Activated T-helper 1 cell treated with anti-CD3 and anti-CD28 coated beads, Interleukin-12 subunit alpha, Interleukin-12 subunit beta, Interleukin-2, Interleukin-4 antibody, amounts not matched to agents 30 ng/mL and 10 ng/mL and 1 ng/mL, durations not matched to agents 14 hours and 24 hours and 36 hours (primary cell): ENCODE results near the gene MST1R. TPM values are rescaled to one million over a fixed set of nuclear protein-coding genes. Genes with fewer than 3 reads are reported as not detected.
"Not testable (repeated sequence)": the region's sequence is repeated elsewhere in the genome, so short reads cannot be mapped to it uniquely, and the experiment has no call there.

Experiments used
- DNase-seq: peaks from one replicate; pipeline ENCODE4 v3.0.0; 2021; ENCODE audit warnings: low spot score
- H3K27ac Mint-ChIP-seq: one replicate; pipeline ENCODE4 v1.8.0; 2021; ENCODE audit warnings: mild to moderate bottlenecking, mixed read lengths
- H3K27me3 Mint-ChIP-seq: one replicate; pipeline ENCODE4 v1.8.0; 2022; ENCODE audit warnings: mild to moderate bottlenecking, moderate library complexity, mixed read lengths; ENCODE audit not compliant: insufficient read depth
- H3K36me3 Mint-ChIP-seq: one replicate; pipeline ENCODE4 v1.8.0; 2021; ENCODE audit warnings: low read depth, mixed read lengths
- H3K4me1 Mint-ChIP-seq: one replicate; pipeline ENCODE4 v1.8.0; 2021; ENCODE audit warnings: low read depth, mixed read lengths
- H3K4me3 Mint-ChIP-seq: one replicate; pipeline ENCODE4 v1.8.0; 2021; ENCODE audit warnings: mild to moderate bottlenecking, moderate library complexity, mixed read lengths
- H3K9me3 Mint-ChIP-seq: one replicate; pipeline ENCODE4 v1.8.0; 2021; ENCODE audit warnings: mixed read lengths
- intact Hi-C: fragments of 100-400 bp; cut with micrococcal nuclease; formaldehyde crosslinking; loops from one replicate; pipeline ENCODE4 v1.15.1; 2024
- total RNA-seq: library from RNA; stranded (reverse); gene quantifications from 2 replicates; pipeline ENCODE4 v1.2.3, GENCODE V29; 2022

MST1R gene
- total RNA-seq, 1 donor from 2014 or later, result 1.6 TPM

DNA sequence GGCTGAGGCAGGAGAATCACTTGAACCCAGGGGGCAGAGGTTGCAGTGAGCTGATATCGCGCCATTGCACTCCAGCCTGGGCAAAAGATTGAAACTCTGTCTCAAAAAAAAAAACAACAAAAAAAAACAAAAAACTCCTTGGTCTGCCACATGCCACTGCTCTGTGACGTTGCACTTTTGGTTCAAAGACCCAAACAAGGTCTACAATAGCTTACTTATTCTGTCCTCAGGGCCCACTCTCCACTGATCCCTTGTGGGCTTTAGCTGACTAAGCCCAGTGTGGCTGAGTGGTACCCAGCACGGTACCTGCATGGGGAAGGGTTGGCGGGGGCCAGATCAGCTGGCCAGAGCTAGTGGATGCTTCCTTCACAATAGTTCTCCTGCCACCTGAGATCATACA lies 24.1 kb upstream of the MST1R start:
- H3K27ac Mint-ChIP-seq, result no peak overlapping the region
- peak overlapping the region; percentile 90 for H3K4me3 Mint-ChIP-seq
- peaks cover 21% of the 10 kb centered on the region for H3K4me1 Mint-ChIP-seq
- H3K36me3 Mint-ChIP-seq, result peaks cover 3% of the 10 kb centered on the region
- DNase-seq, result no peak
- H3K9me3 Mint-ChIP-seq, result no peaks in the 10 kb centered on the region
- intact Hi-C loops, result loop anchor here (2.0 kb wide), 2 partner anchors 71 to 125 kb away; partner anchors contain the start of genes INKA1 and TRAIP
- H3K27me3 Mint-ChIP-seq, result no peaks in the 10 kb centered on the region

DNA sequence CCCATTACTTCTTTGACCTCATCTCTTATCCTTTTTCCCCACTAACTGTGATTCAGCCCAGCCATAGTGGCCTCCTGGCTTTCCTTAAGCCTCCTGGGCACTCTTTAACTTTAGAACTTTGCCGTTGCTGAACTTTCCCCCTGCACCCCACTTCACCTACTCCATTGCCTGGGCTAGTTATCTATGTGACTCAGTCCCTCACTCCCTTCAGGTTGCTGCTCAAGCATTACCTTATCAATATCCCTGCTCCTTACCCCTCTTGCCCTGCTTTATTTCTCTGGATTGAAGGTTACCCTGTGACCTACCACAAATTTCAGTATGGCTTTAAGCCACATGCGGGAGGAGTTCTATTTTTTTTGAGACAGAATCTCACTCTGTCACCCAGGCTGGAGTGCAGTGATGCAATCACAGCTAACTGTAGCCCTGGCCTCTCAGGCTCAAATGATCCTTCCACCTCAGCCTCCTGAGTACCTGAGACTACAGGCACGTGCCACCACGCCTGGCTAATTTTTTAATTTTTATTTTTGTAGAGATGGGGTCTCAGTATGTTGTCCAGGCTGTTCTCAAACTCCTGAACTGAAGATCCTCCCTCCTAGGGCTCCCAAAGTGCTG lies 22.6 kb upstream of the MST1R start:
- Mint-ChIP-seq H3K4me3 (no peak overlapping the region), H3K27ac (no peak overlapping the region), H3K36me3 (peaks cover 3% of the 10 kb centered on the region), H3K4me1 (peaks cover 19% of the 10 kb centered on the region), H3K9me3 (no peaks in the 10 kb centered on the region), H3K27me3 (no peaks in the 10 kb centered on the region)
- intact Hi-C loops, result no loop called here
- no peak for DNase-seq

DNA sequence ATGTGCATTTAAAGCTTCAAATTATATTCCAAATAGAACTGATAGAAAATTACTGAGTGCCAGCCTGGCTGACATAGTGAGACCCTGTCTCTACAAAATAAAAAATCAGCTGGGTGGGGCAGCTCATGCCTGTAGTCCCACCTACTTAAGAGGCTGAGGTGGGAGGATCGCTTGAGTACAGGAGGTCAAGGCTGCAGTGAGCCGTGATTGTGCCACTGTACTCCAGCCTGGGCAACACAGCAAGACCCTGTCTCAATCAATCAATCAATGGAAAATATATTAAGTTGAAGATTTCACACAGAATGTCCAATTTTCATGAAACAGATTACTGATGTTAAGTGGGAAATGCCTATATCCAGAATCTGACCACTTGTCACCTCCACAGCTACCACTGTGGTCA lies 21.8 kb upstream of the MST1R start:
- Mint-ChIP-seq H3K4me1 (peaks cover 16% of the 10 kb centered on the region), H3K27ac (no peak overlapping the region), H3K4me3 (no peak overlapping the region), H3K27me3 (no peaks in the 10 kb centered on the region), H3K9me3 (no peaks in the 10 kb centered on the region), H3K36me3 (peaks cover 3% of the 10 kb centered on the region)
- DNase-seq, result no peak
- intact Hi-C loops, result no loop called here

DNA sequence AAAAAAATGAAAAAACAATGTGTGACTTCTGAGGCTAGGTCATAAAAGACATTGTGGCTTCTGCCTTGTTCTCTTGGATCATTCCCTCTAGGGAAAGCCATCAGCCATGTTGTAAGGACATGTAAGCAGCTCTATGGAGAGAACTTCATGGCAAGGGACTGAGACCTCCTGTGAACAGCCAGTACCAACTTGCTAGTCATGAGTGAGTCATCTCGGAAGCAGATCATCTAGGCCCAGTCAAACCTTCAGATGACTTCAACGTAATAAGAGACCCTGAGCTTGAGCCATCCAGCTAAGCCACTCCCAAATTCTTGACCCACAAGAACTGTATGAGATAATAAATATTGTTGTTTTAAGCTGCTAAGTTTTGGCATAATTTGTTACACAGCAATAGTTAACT lies 21.0 kb upstream of the MST1R start:
- intact Hi-C loops, result no loop called here
- peaks cover 9% of the 10 kb centered on the region for H3K4me1 Mint-ChIP-seq
- H3K4me3 Mint-ChIP-seq, result no peak overlapping the region
- H3K27ac Mint-ChIP-seq, result no peak overlapping the region
- H3K9me3 Mint-ChIP-seq, result no peaks in the 10 kb centered on the region
- DNase-seq, result no peak
- H3K36me3 Mint-ChIP-seq, result peaks cover 3% of the 10 kb centered on the region
- H3K27me3 Mint-ChIP-seq, result no peaks in the 10 kb centered on the region

DNA sequence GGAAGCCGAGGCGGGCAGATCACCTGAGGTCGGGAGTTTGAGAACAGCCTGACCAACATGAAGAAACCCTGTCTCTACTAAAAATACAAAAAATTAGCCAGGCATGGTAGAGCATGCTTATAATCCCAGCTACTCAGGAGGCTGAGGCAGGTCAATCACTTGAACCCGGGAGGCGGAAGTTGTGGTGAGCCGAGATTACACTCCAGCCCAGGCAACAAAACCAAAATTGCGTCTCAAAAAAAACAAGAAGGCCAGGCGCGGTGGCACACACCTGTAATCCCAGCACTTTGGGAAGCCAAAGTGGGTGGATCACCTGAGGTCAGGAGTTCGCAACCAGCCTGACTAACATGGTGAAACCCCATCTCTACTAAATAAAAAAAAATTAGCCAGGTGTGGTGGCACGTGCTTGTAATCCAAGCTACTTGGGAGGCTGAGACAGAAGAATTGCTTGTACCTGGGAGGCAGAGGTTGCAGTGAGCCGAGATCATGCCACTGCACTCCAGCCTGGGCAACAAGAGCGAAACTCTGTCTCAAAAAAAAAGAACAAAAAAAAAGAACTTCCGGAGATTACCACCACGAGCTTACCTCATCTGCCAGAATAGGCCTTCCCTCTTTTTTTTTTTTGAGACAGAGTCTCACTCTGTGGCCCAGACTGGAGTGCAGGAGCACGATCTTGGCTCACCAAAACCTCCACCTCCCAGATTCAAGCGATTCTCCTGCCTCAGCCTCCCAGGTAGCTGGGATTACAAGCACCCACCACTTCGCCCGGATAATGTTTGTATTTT lies 14.3 kb upstream of the MST1R start:
- intact Hi-C loops, H3K4me1 Mint-ChIP-seq, DNase-seq, H3K36me3 Mint-ChIP-seq, H3K4me3 Mint-ChIP-seq, H3K9me3 Mint-ChIP-seq, H3K27me3 Mint-ChIP-seq, H3K27ac Mint-ChIP-seq: not testable (repeated sequence)

DNA sequence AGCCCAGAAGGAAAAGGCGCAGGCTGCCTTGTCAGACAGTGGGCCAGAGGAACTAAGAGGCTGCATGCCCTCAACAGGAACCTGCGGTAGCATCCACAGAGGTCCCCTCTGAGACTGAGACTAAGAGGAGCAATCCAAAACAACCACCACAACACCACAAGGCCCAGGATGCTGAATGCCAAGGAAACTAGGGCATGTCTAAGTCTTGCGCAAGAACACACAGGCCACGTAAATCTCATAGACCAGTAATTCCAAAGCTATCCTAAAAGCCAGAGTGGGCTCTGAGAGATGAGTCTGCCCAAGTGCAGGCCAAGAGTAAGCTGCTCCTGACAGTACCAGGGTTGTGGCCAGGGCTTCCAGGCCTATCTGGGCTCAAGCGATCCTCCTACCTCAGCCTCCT lies 13.0 kb upstream of the MST1R start:
- H3K27ac Mint-ChIP-seq, result no peak overlapping the region
- peaks cover 6% of the 10 kb centered on the region for H3K36me3 Mint-ChIP-seq
- no peak overlapping the region for H3K4me3 Mint-ChIP-seq
- no peaks in the 10 kb centered on the region for H3K4me1 Mint-ChIP-seq
- no peaks in the 10 kb centered on the region for H3K27me3 Mint-ChIP-seq
- no peaks in the 10 kb centered on the region for H3K9me3 Mint-ChIP-seq
- DNase-seq, result no peak
- intact Hi-C loops, result no loop called here

DNA sequence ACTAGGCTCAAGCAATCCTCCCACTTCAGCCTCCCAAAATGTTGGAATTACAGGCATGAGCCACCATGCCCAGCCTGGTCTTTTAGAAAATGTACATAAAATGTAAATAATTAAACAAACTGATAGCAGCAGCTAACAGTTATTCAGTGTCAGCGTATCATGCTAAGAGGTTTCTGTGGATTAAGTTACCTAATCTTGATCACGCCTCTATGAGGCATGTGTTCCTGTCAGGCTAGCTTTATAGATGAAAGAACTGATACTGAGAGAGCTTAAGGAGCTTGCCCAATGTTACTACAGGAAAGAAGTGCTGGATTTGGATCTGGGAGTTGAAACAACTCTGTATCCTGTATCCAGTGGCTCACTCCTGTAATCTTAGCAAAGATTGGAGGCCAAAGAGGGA lies 11.2 kb upstream of the MST1R start:
- H3K4me1 Mint-ChIP-seq, result no peaks in the 10 kb centered on the region
- H3K27me3 Mint-ChIP-seq, result no peaks in the 10 kb centered on the region
- DNase-seq, result no peak
- H3K36me3 Mint-ChIP-seq, result peaks cover 10% of the 10 kb centered on the region
- intact Hi-C loops, result no loop called here
- H3K9me3 Mint-ChIP-seq, result no peaks in the 10 kb centered on the region
- no peak overlapping the region for H3K27ac Mint-ChIP-seq
- H3K4me3 Mint-ChIP-seq, result no peak overlapping the region

DNA sequence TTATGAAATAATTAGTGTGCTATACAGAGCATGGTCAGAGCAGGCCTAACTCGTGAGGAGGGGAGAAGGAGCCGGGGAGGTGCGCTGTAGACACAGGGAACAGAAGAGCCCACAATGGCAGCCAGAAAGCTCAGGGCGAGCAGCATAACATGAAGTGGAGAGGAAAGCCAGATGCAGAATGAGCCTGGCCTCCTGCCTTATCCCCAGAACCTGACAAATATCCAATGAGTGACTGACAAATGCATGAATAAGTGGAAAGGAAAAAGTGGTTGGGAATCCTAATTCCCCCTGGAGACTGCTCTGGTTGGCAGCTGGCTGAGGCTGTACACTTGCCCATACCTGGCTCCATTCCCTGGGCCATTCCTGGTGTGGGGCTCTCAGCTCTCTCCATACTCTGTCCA lies 9.2 kb upstream of the MST1R start:
- Mint-ChIP-seq H3K27ac (no peak overlapping the region), H3K27me3 (no peaks in the 10 kb centered on the region), H3K4me3 (no peak overlapping the region), H3K4me1 (no peaks in the 10 kb centered on the region), H3K9me3 (no peaks in the 10 kb centered on the region), H3K36me3 (peaks cover 12% of the 10 kb centered on the region)
- DNase-seq, result no peak
- intact Hi-C loops, result no loop called here

DNA sequence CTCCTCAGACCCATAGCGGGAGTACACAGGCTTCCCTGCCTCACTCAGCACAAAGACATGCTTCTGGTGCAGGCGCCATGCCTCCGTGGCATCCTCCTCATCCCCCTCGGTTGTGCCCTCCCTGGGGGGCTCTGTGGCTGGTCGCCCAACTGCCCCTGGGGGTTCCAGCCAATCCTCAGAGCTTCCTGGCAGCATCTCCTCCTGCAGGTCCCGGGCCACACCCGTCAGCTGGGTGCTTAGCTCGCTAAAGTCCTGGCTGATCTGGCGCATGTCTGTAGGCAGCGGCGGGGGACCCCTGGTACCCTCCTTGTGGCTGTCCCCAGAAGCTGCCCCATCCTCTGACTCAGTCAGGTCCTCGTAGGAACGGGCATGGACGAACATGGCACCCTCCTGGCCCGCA lies 7.9 kb upstream of the MST1R start:
- Mint-ChIP-seq H3K36me3 (peaks cover 12% of the 10 kb centered on the region), H3K9me3 (no peaks in the 10 kb centered on the region), H3K27me3 (no peaks in the 10 kb centered on the region), H3K4me3 (no peak overlapping the region), H3K4me1 (peaks cover 8% of the 10 kb centered on the region), H3K27ac (no peak overlapping the region)
- intact Hi-C loops, result no loop called here
- no peak for DNase-seq

DNA sequence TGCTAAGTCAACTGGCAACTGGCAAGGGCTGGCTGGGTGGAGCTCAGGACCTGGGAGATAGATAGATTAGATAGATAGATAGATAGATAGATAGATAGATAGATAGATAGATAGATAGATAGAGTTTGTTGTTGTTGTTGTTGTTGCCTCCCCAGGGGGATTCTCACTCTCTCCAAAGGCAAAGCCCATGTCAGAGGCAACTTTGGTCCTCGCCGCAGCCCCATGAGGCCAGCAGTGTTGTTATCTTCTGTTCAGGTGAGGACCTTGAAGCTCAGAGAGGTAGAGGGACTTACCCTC lies 7.4 kb upstream of the MST1R start:
- Mint-ChIP-seq H3K9me3 (no peaks in the 10 kb centered on the region), H3K4me1 (peaks cover 13% of the 10 kb centered on the region), H3K27me3 (no peaks in the 10 kb centered on the region), H3K4me3 (no peak overlapping the region), H3K36me3 (peaks cover 12% of the 10 kb centered on the region), H3K27ac (no peak overlapping the region)
- intact Hi-C loops, result no loop called here
- DNase-seq, result no peak

DNA sequence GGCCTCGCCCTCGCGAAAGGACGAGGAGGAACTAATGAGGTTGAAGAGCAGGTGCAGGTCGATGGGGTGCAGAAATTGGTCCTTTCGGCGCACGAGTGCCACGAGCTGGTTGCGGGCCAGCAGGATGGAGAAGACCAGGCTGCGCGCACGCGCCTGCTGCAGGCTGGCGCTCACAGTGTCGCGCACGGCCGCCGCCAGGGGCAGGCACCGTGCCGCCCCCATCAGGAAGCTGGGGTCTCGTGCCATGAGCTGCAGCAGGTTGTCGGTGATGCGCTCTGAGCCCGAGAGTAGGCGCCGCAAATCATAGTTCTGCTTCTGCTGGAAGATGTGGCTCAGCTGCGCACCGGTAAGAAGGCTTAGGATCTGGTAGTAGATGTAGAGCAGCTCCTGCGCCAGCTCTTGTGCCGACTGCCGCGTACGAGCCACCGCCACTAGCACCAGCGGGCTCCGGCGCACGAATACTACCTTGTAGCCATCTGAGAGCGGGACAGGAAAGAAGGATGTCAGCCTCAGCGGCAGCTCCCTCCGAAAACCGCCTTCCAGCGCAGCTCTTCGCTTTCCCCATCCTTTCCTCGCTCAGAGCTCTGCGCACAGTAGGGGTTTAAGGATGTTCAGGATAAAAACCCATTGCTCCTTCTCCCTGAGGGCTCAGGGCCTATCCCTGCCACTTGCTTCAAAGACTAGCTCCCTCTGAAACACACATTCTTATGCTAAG lies 6.9 kb upstream of the MST1R start:
- Mint-ChIP-seq H3K4me3 (no peak overlapping the region), H3K36me3 (peaks cover 12% of the 10 kb centered on the region), H3K4me1 (peaks cover 18% of the 10 kb centered on the region), H3K27me3 (no peaks in the 10 kb centered on the region), H3K27ac (no peak overlapping the region), H3K9me3 (no peaks in the 10 kb centered on the region)
- no peak for DNase-seq
- intact Hi-C loops, result no loop called here

DNA sequence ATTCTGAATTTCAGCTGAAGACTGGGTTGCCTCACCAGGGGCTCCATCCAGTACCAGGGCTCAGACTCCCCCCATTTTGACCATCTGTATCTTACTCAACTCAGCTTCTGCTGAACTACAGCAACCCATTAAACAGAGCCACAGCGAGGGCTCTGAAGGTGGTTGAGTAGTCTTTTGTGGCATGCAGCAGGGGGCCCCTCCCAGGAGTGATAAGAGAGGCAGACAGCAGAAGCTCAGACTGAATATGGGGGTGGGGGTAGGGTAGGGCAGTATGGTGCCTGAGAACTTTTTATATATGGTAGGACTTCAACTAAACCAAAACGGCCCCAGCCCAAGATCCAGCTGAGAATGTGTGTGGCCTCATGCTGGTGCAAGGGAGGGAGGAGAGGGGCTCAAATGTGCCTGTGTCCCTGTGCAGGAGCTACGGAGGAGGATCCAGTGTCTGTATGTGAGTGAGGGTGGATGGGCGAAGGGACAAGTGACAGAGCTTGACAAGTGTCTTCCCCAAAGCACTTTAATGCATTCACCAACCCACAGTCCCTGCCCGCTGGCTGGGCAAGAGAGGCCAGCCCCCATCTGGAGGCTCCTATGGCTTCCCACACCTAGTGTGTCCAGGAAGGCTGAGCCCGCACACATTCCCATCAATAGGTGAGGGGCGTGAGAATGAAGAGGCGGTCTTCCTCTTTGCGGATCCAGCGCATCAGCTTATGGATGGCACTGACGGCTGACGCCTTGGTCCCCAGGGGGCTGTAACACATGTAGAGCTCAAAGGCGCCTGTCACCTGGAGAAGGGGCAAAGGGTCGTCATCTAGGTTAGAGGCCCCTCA lies 4.9 kb upstream of the MST1R start:
- Mint-ChIP-seq H3K4me1 (peaks cover 32% of the 10 kb centered on the region), H3K9me3 (no peaks in the 10 kb centered on the region), H3K27ac (no peak overlapping the region), H3K27me3 (no peaks in the 10 kb centered on the region), H3K36me3 (peaks cover 14% of the 10 kb centered on the region), H3K4me3 (no peak overlapping the region)
- no peak for DNase-seq
- intact Hi-C loops, result no loop called here
